DMS53 (cell line): ENCODE data around the gene DLG2.

Experiments
- DNase-seq: peaks from one replicate; lab custom pipeline; 2025; lab: John Stamatoyannopoulos, UW

DLG2 gene

DNA sequence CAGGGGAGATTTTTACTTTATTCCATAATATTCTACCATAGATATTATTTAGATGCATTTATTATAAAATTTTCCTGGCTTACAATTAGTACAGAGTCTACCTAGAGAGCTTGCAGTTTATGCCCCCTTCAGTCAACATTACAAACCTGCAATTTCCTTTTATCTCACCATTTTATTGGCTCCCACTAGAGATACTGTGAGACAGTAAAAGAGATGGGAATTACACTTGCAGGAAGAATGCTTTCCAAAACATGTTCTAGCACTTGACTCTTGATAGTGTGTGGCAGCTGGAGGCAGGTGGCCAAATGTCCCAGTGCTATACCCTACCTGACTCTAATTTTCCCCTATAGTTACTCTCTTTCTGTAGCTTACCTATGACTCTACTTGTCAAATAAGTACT, 863.2 kb downstream of the DLG2 start:
- no peak for DNase-seq

DNA sequence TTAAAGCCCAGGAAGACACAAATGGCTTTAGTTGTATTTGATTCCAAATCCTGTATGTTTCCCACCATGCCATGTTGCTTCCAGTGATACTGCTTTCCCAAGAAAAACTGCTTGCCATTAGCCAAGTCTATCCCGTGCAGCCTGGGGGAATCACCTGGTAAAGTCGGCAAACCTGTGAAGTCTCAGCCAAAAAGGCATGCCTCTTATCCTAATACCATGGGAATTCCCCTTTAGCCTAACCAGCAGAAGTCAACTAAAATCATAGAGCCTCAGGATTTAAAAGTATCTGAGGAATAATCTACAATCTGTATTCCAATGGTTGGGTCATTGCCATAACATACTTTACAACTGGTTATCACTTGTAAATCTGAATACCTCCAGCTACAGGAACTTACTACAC, 869.4 kb downstream of the DLG2 start:
- DNase-seq: no peak

DNA sequence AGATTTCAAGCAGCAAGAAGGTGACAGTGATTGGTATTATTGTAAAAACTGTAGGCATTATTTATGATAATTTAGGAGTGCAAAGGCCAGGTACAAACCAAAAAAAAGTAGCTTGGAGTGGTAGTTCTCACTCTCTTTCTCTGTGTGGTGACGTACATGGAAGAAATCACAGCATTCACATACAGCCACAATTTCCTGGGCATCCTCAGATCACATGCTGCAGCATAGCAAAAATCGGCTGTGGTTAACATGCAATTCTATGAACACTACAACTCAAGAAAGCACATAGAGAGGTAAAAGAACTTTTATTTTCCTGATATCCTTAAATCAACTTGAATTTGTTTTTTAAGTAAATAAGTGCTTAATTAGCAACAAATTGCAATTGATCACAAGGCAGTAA, 875.8 kb downstream of the DLG2 start:
- DNase-seq: no peak

DNA sequence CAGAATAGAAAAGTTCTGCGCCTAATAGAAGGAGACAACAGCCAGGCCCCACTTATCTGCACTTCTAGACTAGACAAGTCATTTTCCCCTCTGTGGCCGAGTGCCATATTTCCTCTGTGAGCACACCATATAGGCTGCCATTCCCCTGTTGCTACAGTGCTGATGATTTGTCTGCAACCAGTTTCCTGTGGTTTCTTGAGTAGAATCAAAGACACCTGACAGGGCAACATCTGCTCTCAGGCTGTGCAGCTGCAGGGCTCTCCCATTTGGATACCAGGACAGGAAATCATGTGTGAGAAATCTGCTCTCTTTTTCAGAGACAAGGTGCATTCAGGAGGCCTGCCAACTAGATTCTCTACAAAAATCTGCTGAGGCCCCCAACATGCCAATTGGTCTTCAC, 879.3 kb downstream of the DLG2 start:
- peak; percentile 73 for DNase-seq

DNA sequence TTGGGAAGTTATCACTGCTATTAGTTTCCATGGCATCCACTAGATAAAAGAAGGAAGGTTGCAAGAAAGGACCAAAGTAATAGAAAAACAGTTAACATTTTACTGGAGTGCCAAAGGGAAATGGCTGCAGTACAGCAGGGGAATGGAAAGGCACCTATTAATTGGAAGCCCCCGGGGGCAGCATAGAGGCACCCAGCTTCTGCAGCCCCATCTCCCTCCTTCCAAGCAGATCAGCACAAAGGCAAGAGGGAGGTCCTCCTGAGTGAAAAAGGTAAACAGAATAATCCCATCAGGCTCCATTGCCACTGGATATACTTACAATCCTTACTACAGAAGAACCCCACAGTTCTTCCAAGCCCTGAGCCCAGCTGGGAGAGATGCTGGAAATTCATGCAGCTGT, 887.1 kb downstream of the DLG2 start:
- no peak for DNase-seq

GRCh38 chr11:84724256-84724655, 902.9 kb downstream of the DLG2 start:
- no peak for DNase-seq

- peak; percentile 74 for DNase-seq
These were observed 904.5 kb downstream of the DLG2 start for GRCh38 chr11:84722583-84723108.

- no peak for DNase-seq
These were observed 905.6 kb downstream of the DLG2 start for GRCh38 chr11:84721561-84721961.

GRCh38 chr11:84720706-84721402, 906.3 kb downstream of the DLG2 start:
- peak; percentile 77 for DNase-seq

- DNase-seq: peak; percentile 65
These were observed 907.1 kb downstream of the DLG2 start for GRCh38 chr11:84719935-84720577.

- DNase-seq: peak; percentile 89
These were observed 912.8 kb downstream of the DLG2 start for GRCh38 chr11:84714316-84714780.

- no peak for DNase-seq
These were observed 935.3 kb downstream of the DLG2 start for GRCh38 chr11:84691830-84692229.

DNA sequence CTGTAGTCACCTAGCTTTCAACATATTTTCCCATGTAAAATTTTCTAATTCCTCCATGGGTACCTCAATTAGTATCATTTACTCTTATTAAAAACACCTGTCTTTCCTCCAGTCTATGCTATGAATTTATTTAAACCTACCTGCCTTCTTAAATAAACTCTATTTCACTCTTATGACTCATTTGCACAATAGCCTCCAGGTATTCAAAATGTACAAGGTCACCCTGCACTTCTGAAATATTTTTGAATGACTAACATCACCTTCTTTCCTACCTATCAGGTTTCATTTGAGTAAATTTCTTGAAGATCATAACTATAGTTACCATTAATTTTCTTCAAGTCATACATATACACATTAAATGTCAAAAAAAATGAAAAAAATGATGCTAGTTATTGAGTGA, 939.7 kb downstream of the DLG2 start:
- peak; percentile 30 for DNase-seq

- no peak for DNase-seq
These were observed 940.4 kb downstream of the DLG2 start for GRCh38 chr11:84686716-84687115.

- no peak for DNase-seq
These were observed 941.2 kb downstream of the DLG2 start for GRCh38 chr11:84685976-84686375.

GRCh38 chr11:84685149-84685548, 942.0 kb downstream of the DLG2 start:
- DNase-seq: no peak

GRCh38 chr11:84681456-84681855, 945.7 kb downstream of the DLG2 start:
- no peak for DNase-seq

DNA sequence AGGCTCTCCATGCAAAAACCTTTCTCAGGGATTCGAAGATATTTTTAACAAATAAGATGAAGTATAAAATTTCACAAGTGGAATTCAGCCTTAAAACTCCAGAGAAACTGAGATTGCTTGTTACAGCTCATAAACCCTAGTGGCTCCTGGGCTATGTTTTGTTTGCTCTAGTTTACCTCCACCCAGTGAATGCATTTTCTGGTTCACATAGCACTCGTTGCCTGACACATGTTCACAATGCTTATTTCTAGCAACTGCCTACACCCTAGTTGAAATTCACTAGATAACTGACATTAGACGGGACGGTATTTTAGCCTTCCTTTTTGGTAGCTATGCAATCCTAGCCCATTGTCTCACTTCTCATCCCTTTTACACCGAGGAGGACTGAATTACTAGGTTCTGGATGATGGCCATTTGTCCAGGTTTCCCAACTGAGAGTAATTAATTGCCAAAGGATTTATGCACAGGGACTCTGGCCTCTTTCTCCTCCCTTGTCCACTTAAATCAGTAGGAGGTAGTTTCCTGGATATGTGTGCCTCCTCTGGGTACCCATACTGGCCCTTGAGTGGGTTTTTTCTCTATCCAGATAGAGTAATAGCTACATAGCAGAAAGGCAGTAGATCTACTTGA, 951.6 kb downstream of the DLG2 start:
- no peak for DNase-seq

- peak; percentile 62 for DNase-seq
These were observed 953.4 kb downstream of the DLG2 start for GRCh38 chr11:84673753-84674152.

DNA sequence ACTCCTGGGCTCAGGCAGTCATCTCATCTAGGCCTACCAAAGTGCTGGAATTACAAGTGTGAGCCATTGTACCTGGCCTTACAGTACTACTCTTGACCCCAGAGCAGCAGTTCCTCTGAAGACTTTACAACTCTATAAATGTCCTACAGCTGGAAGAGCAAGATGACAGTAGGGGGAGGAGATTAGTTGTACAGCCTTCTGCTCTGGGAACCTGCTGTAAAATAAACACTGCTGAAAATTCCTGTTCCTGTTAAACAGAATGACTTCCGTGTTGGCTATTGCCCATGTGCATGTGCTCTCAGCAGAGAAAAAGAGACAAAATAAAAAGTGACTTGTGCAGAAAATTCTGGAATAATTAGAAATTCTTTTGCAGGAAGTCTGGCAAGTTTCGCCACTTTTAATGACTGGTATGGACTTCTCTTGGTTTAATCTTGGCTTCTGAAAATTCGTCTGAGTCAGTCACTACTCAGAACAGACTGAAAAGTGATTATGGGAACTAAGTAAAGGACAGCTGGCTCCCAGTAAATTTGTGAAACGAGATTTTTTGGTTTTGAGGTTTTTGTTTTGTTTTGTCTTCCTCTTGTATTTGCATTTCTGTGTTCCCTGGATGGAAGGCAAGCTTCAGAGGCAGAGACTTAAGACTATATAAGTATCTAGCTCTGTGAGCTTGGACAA, 955.7 kb downstream of the DLG2 start:
- peak; percentile 90 for DNase-seq

GRCh38 chr11:84663731-84664130, 963.4 kb downstream of the DLG2 start:
- no peak for DNase-seq

- no peak for DNase-seq
These were observed 966.7 kb downstream of the DLG2 start for GRCh38 chr11:84660257-84660977.
